Brain microvascular endothelial cell (primary cell): Measurements from ENCODE around the gene UTY.

ENCODE experiments used
- DNase-seq: peaks from one replicate; pipeline ENCODE4 v3.0.0-alpha.2; 2020
- H3K27ac ChIP-seq: fragments of 250-450 bp; sonication (Bioruptor Pico); 2 replicates; pipeline ENCODE4 v1.5.1; 2020; ENCODE audit warnings: mild to moderate bottlenecking, moderate library complexity
- H3K27me3 ChIP-seq: fragments of 250-450 bp; sonication (Bioruptor Pico); replicated peaks from 2 replicates; pipeline ENCODE4 v1.5.1; 2020; ENCODE audit warnings: mild to moderate bottlenecking
- H3K36me3 ChIP-seq: fragments of 250-450 bp; sonication (Bioruptor Pico); replicated peaks from 2 replicates; pipeline ENCODE4 v1.5.1; 2020; ENCODE audit warnings: mild to moderate bottlenecking
- H3K4me3 ChIP-seq: 2 replicates; pipeline ENCODE4 v1.5.1; 2011; ENCODE audit warnings: low read depth, mild to moderate bottlenecking, control low read depth, low read length, moderate library complexity
- in situ Hi-C: cut with HindIII; loops from 2 replicates; pipeline ENCODE4 v1.10.0; 2017; ENCODE audit warnings: low sequenced_read_pairs, low pct_ligation_motif_present
- TF ChIP-seq, protein P1 (sequence below): IDR thresholded peaks from 2 replicates; pipeline ENCODE4 v1.5.1; 2011; ENCODE audit warnings: low read depth, mild to moderate bottlenecking, moderate library complexity, low read length, control low read depth, inconsistent platforms; ENCODE audit errors: missing control alignments

UTY gene

GRCh38 chrY:13381110-13381683, 98.6 kb downstream of the UTY start:
- in situ Hi-C loops: no loop called here
- TF ChIP-seq, protein P1, sequence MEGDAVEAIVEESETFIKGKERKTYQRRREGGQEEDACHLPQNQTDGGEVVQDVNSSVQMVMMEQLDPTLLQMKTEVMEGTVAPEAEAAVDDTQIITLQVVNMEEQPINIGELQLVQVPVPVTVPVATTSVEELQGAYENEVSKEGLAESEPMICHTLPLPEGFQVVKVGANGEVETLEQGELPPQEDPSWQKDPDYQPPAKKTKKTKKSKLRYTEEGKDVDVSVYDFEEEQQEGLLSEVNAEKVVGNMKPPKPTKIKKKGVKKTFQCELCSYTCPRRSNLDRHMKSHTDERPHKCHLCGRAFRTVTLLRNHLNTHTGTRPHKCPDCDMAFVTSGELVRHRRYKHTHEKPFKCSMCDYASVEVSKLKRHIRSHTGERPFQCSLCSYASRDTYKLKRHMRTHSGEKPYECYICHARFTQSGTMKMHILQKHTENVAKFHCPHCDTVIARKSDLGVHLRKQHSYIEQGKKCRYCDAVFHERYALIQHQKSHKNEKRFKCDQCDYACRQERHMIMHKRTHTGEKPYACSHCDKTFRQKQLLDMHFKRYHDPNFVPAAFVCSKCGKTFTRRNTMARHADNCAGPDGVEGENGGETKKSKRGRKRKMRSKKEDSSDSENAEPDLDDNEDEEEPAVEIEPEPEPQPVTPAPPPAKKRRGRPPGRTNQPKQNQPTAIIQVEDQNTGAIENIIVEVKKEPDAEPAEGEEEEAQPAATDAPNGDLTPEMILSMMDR: no peak
- no peak overlapping the region for H3K4me3 ChIP-seq
- no peaks in the 10 kb centered on the region for H3K27me3 ChIP-seq
- H3K27ac ChIP-seq: no peak overlapping the region
- no peak for DNase-seq
- H3K36me3 ChIP-seq: no peaks in the 10 kb centered on the region

GRCh38 chrY:13370868-13371800, 108.7 kb downstream of the UTY start:
- H3K4me3 ChIP-seq: no peak overlapping the region
- H3K27me3 ChIP-seq: no peaks in the 10 kb centered on the region
- H3K27ac ChIP-seq: no peak overlapping the region
- in situ Hi-C loops: no loop called here
- TF ChIP-seq, protein P1: no peak
- DNase-seq: no peak
- no peaks in the 10 kb centered on the region for H3K36me3 ChIP-seq

- DNase-seq: no peak
- Histone ChIP-seq H3K36me3 (no peaks in the 10 kb centered on the region), H3K27me3 (no peaks in the 10 kb centered on the region), H3K4me3 (no peak overlapping the region), H3K27ac (no peak overlapping the region)
- TF ChIP-seq, protein P1: no peak
- in situ Hi-C loops: no loop called here
Measured at GRCh38 chrY:13370245-13370644, 109.6 kb downstream of the UTY start.

- in situ Hi-C loops: no loop called here
- no peaks in the 10 kb centered on the region for H3K36me3 ChIP-seq
- no peaks in the 10 kb centered on the region for H3K27me3 ChIP-seq
- TF ChIP-seq, protein P1: no peak
- DNase-seq: no peak
- H3K4me3 ChIP-seq: no peak overlapping the region
- no peak overlapping the region for H3K27ac ChIP-seq
Measured at GRCh38 chrY:13368513-13368845, 111.4 kb downstream of the UTY start.

DNA sequence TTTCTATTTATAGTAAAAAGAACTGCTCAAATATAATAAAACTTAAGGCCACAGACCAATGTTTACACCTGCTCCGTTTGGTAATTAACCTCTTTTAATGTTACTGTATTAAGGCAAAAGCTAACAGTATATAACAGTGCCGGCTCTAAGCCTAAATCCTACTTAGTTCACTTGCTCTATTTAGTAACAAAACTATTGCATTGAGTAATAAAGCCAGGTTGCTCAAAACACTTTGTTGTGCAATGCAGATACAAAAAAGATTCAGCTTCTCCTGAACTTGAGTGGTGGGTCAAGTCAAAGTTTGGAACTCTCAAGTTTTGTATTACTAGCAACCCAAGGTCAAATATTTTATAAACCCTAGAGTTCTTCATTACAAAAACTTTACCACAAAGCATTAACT, 116.2 kb downstream of the UTY start:
- DNase-seq: no peak
- H3K27me3 ChIP-seq: no peaks in the 10 kb centered on the region
- H3K36me3 ChIP-seq: no peaks in the 10 kb centered on the region
- no peak overlapping the region for H3K4me3 ChIP-seq
- in situ Hi-C loops: no loop called here
- no peak overlapping the region for H3K27ac ChIP-seq
- TF ChIP-seq, protein P1: no peak
